IPS-15b (cell line): ENCODE data around the gene RTN4R.

Experiments used
- H3K27me3 ChIP-seq: one replicate; pipeline ENCODE4 v1.6.1; 2013; ENCODE audit warnings: low read length; ENCODE audit not compliant: control insufficient read depth, insufficient read depth
- H3K36me3 ChIP-seq: one replicate; pipeline ENCODE4 v1.6.1; 2013; ENCODE audit warnings: low read length; ENCODE audit not compliant: control insufficient read depth, insufficient read depth
- H3K4me1 ChIP-seq: one replicate; pipeline ENCODE4 v1.6.1; 2013; ENCODE audit warnings: mild to moderate bottlenecking, low read length; ENCODE audit not compliant: control insufficient read depth, insufficient read depth
- H3K4me3 ChIP-seq: one replicate; pipeline ENCODE4 v1.5.1; 2013; ENCODE audit warnings: low read depth, low read length
- H3K9ac ChIP-seq: one replicate; pipeline ENCODE4 v1.6.1; 2013; ENCODE audit warnings: low read depth, mild to moderate bottlenecking, low read length
- H3K9me3 ChIP-seq: one replicate; pipeline ENCODE4 v1.6.1; 2013; ENCODE audit warnings: mild to moderate bottlenecking, low read length; ENCODE audit not compliant: control insufficient read depth, insufficient read depth

The RTN4R gene

GRCh38 chr22:20238536-20238900, 29.6 kb downstream of the RTN4R start:
- Histone ChIP-seq H3K9ac (no peak overlapping the region), H3K27me3 (no peaks in the 10 kb centered on the region), H3K36me3 (peaks cover 12% of the 10 kb centered on the region), H3K9me3 (no peaks in the 10 kb centered on the region), H3K4me1 (peaks cover 3% of the 10 kb centered on the region), H3K4me3 (no peak overlapping the region)

- no peak overlapping the region for H3K4me3 ChIP-seq
- peaks cover 3% of the 10 kb centered on the region for H3K4me1 ChIP-seq
- H3K9ac ChIP-seq: no peak overlapping the region
- peaks cover 12% of the 10 kb centered on the region for H3K36me3 ChIP-seq
- H3K27me3 ChIP-seq: no peaks in the 10 kb centered on the region
- H3K9me3 ChIP-seq: no peaks in the 10 kb centered on the region
These were observed 30.4 kb downstream of the RTN4R start for GRCh38 chr22:20237480-20238440.

- H3K27me3 ChIP-seq: no peaks in the 10 kb centered on the region
- H3K4me3 ChIP-seq: no peak overlapping the region
- peaks cover 3% of the 10 kb centered on the region for H3K4me1 ChIP-seq
- H3K9me3 ChIP-seq: no peaks in the 10 kb centered on the region
- H3K36me3 ChIP-seq: no peaks in the 10 kb centered on the region
- H3K9ac ChIP-seq: no peak overlapping the region
These were observed 31.9 kb downstream of the RTN4R start for GRCh38 chr22:20236052-20236717.

GRCh38 chr22:20235389-20235991, 32.6 kb downstream of the RTN4R start:
- H3K9me3 ChIP-seq: no peaks in the 10 kb centered on the region
- H3K4me1 ChIP-seq: no peaks in the 10 kb centered on the region
- H3K36me3 ChIP-seq: no peaks in the 10 kb centered on the region
- no peaks in the 10 kb centered on the region for H3K27me3 ChIP-seq
- no peak overlapping the region for H3K4me3 ChIP-seq
- no peak overlapping the region for H3K9ac ChIP-seq

- Histone ChIP-seq H3K9me3 (no peaks in the 10 kb centered on the region), H3K4me1 (no peaks in the 10 kb centered on the region), H3K9ac (no peak overlapping the region), H3K27me3 (no peaks in the 10 kb centered on the region), H3K4me3 (no peak overlapping the region), H3K36me3 (no peaks in the 10 kb centered on the region)
These were observed 33.2 kb downstream of the RTN4R start for GRCh38 chr22:20234760-20235388.

- Histone ChIP-seq H3K4me1 (no peaks in the 10 kb centered on the region), H3K9ac (no peak overlapping the region), H3K9me3 (no peaks in the 10 kb centered on the region), H3K4me3 (no peak overlapping the region), H3K36me3 (no peaks in the 10 kb centered on the region), H3K27me3 (no peaks in the 10 kb centered on the region)
These were observed 33.8 kb downstream of the RTN4R start for GRCh38 chr22:20234314-20234682.

GRCh38 chr22:20233351-20234313, 34.5 kb downstream of the RTN4R start:
- no peaks in the 10 kb centered on the region for H3K9me3 ChIP-seq
- no peaks in the 10 kb centered on the region for H3K36me3 ChIP-seq
- H3K4me3 ChIP-seq: no peak overlapping the region
- no peaks in the 10 kb centered on the region for H3K4me1 ChIP-seq
- no peak overlapping the region for H3K9ac ChIP-seq
- H3K27me3 ChIP-seq: no peaks in the 10 kb centered on the region

GRCh38 chr22:20232781-20233180, 35.3 kb downstream of the RTN4R start:
- Histone ChIP-seq H3K4me3 (no peak overlapping the region), H3K4me1 (no peaks in the 10 kb centered on the region), H3K9me3 (no peaks in the 10 kb centered on the region), H3K27me3 (no peaks in the 10 kb centered on the region), H3K9ac (no peak overlapping the region), H3K36me3 (no peaks in the 10 kb centered on the region)

- no peaks in the 10 kb centered on the region for H3K4me1 ChIP-seq
- H3K9me3 ChIP-seq: no peaks in the 10 kb centered on the region
- H3K4me3 ChIP-seq: no peak overlapping the region
- H3K27me3 ChIP-seq: no peaks in the 10 kb centered on the region
- H3K9ac ChIP-seq: no peak overlapping the region
- no peaks in the 10 kb centered on the region for H3K36me3 ChIP-seq
These were observed 35.9 kb downstream of the RTN4R start for GRCh38 chr22:20232237-20232598.

GRCh38 chr22:20231514-20232236, 36.4 kb downstream of the RTN4R start:
- Histone ChIP-seq H3K9ac (no peak overlapping the region), H3K9me3 (no peaks in the 10 kb centered on the region), H3K4me1 (no peaks in the 10 kb centered on the region), H3K36me3 (no peaks in the 10 kb centered on the region), H3K27me3 (no peaks in the 10 kb centered on the region), H3K4me3 (no peak overlapping the region)
